SK-N-SH treated with all-trans-retinoic acid at 6 μM for 48 hours (cell line): Measurements from ENCODE around the gene GNL2.

ENCODE experiments used
- RARB ChIP-seq: fragments of 250-450 bp; sonication (Bioruptor Pico); IDR thresholded peaks from 2 replicates; pipeline ENCODE4 v1.8.0; 2021; ENCODE audit warnings: mild to moderate bottlenecking, moderate library complexity
- ZC3H10 ChIP-seq: fragments of 250-450 bp; sonication (Bioruptor Pico); IDR thresholded peaks from 2 replicates; pipeline ENCODE4 v1.5.1; 2021; ENCODE audit warnings: mild to moderate bottlenecking, moderate library complexity
- TF ChIP-seq, protein P1 (sequence below): fragments of 250-450 bp; sonication (Bioruptor Pico); IDR thresholded peaks from 2 replicates; pipeline ENCODE4 v1.8.0; 2020; ENCODE audit warnings: mild to moderate bottlenecking, moderate library complexity, borderline replicate concordance

DNA sequence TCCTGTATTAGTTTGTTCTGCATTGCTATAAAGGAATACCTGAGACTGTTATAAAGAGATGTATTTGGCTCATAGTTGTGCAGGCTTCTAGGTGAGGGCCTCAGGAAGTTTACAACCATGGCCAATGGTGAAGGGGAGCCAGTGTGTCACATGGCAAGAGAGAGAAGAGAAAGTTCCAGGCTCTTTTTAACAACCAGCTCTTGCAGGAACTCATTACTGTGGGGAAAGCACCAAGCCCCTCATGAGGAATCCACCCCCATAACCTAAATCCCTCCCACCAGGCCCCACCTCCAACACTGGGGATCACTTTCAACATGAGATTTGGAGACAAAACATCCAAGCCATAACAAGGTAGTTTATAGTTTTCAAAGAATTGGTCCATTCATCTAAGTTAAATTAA is 76.1 kb downstream of the GNL2 start:
- TF ChIP-seq, protein P1, sequence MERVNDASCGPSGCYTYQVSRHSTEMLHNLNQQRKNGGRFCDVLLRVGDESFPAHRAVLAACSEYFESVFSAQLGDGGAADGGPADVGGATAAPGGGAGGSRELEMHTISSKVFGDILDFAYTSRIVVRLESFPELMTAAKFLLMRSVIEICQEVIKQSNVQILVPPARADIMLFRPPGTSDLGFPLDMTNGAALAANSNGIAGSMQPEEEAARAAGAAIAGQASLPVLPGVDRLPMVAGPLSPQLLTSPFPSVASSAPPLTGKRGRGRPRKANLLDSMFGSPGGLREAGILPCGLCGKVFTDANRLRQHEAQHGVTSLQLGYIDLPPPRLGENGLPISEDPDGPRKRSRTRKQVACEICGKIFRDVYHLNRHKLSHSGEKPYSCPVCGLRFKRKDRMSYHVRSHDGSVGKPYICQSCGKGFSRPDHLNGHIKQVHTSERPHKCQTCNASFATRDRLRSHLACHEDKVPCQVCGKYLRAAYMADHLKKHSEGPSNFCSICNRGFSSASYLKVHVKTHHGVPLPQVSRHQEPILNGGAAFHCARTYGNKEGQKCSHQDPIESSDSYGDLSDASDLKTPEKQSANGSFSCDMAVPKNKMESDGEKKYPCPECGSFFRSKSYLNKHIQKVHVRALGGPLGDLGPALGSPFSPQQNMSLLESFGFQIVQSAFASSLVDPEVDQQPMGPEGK: no peak
- TF ChIP-seq RARB (CRISPR knock-in tag): no peak
- no peak for TF ChIP-seq ZC3H10 (CRISPR knock-in tag)
